H1 (cell line): ENCODE measurements around the gene AHRR. TPM values are rescaled to one million over a fixed set of nuclear protein-coding genes. Genes with fewer than 3 reads are reported as not detected.

ENCODE experiments used
- CBX8 ChIP-seq: fragments of 300-800, 300-1000 bp; sonication (generic); IDR thresholded peaks from 2 replicates; pipeline ENCODE4 v1.7.1; 2016; ENCODE audit warnings: low read depth, low read length, borderline replicate concordance
- CEBPB ChIP-seq: IDR thresholded peaks from 2 replicates; pipeline ENCODE4 v1.6.1; 2012; ENCODE audit warnings: low read depth, low read length
- E2F6 ChIP-seq: IDR thresholded peaks from 2 replicates; pipeline ENCODE4 v1.6.1; 2012; ENCODE audit warnings: inconsistent platforms
- JUN ChIP-seq: IDR thresholded peaks from 2 replicates; pipeline ENCODE4 v1.6.1; 2011; ENCODE audit warnings: low read depth, mild to moderate bottlenecking, improper control_type of control experiment, low read length
- RAD21 ChIP-seq, 2 experiments: IDR thresholded peaks in 1 of 2; conservative IDR thresholded peaks in 1 of 2; 2 replicates each; pipeline ENCODE4 v1.6.1; 2011; ENCODE audit warnings: low read depth in 2 of 2, low read length in 2 of 2, improper control_type of control experiment in 1 of 2, inconsistent platforms in 1 of 2, mild to moderate bottlenecking in 1 of 2, moderate library complexity in 1 of 2
- SRF ChIP-seq: IDR thresholded peaks from 2 replicates; pipeline ENCODE4 v1.6.1; 2011; ENCODE audit warnings: mild to moderate bottlenecking, low read depth, low read length, moderate library complexity
- TEAD4 ChIP-seq: IDR thresholded peaks from 2 replicates; pipeline ENCODE4 v1.6.1; 2012; ENCODE audit warnings: low read depth, low read length, inconsistent platforms, mixed read lengths
- polyA plus RNA-seq, 7 experiments: library from polyadenylated mRNA; depleted of rRNA in 3 of 7; stranded (reverse) in 5 of 7; unstranded in 2 of 7; fragments of >200 nt in 5 of 7; fragments of 200-250 nt in 2 of 7; gene quantifications; 1 replicate in 5 of 7; 2 replicates in 1 of 7; 4 replicates in 1 of 7; pipeline versions ENCODE4 v1.2.1 to v1.2.3, GENCODE V29; 2011 to 2013; ENCODE audit warnings: missing spikeins in 2 of 7, mixed read lengths in 2 of 7
- total RNA-seq: library from RNA; stranded (reverse); fragmentation: NEBNext Ultra II Directional; extraction: Animal tissue kit (Norgen Biotek cat#: 25700); gene quantifications from 2 replicates; pipeline ENCODE4 v1.2.1, GENCODE V29; 2021

Gene AHRR
- total and polyA plus RNA-seq, 2 of the 8 experiments (the other 6 are each of a cell fraction or from before 2014, with no cell fraction given), result 0.41 to 0.80 TPM

GRCh38 chr5:398475-399295 is 77.2 kb downstream of the AHRR start (continued):
- TF ChIP-seq CEBPB (no peak), E2F6 (peak; percentile 59; the same call in 1 of the 2 replicates), RAD21 (IDR thresholded peaks at IDR 0.05 in 1 of 2, conservative IDR thresholded peaks at IDR 0.05 in 1 of 2; ENCODE audit: low read depth in 2 of 2, low read length in 2 of 2) (peak in 1 of 2 experiments; percentile 32; a peak in 1 of 4 replicates), TEAD4 (no peak), JUN (no peak), CBX8 (no peak), SRF (no peak)
- TF ChIP-seq, all 59 proteins: peak for 4
